NCI-H2107 (cell line): Measurements from ENCODE around the gene GRHL1.

Experiments
- DNase-seq: peaks from one replicate; lab custom pipeline; 2025; lab: John Stamatoyannopoulos, UW

Gene GRHL1

DNA sequence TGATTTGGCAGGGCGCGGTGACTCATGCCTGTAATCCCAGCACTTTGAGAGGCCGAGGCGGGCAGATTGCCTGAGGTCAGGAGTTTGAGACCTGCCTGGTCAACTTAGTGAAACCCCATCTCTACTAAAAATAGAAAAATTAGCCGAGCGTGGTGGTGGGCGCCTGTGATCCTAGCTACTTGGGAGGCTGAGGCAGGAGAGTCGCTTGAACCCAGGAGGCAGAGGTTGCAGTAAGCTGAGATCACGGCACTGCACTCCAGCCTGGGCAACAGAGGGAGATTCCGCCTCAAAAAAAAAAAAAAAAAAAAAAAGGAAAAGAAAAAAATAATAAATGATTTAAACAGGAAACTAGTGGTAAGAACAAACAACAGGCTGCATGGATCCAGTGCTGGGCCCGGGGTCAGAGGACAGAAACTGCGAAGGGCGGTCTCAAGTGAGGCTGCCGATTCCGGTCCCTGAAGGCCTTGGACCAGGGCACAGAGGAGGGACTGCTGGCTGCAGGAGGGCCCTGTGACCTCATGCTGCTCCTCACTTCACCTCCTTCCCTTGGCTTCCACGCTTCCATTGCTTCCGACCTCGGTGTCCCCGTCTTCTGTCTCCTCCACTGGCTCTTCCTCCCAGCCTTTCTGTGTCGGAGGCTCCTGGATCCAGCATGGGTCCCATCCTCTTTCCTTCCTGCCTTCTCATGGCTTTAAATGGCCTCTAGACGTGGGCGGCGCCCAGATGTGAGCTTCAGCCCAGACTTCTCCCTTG is 2.1 kb upstream of the GRHL1 start:
- DNase-seq, result no peak

DNA sequence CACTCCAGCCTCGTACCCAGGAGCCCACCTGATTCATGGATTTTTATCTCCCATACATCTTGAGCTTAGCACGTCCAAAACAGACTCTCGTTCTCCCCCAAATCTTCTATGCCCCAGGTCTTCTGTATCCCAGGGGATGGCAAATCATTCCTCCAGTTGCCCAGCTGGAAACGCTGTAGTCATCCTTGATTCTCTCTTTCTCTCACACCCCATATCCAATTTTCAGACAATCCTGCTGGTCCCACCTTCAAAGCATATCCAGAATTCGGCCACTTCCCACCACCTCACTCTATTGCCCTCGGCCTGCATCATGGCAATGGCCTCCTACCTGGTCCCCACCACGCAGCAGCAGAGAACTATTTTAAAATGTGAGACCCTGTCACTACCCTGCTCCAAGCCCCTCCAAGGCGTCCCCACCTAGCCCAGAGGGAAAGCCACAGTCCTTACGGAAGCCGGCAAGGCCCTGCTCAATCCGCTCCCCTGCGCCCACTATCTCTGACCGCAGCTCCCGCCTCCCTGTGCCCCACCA is 1.4 kb upstream of the GRHL1 start:
- no peak for DNase-seq

DNA sequence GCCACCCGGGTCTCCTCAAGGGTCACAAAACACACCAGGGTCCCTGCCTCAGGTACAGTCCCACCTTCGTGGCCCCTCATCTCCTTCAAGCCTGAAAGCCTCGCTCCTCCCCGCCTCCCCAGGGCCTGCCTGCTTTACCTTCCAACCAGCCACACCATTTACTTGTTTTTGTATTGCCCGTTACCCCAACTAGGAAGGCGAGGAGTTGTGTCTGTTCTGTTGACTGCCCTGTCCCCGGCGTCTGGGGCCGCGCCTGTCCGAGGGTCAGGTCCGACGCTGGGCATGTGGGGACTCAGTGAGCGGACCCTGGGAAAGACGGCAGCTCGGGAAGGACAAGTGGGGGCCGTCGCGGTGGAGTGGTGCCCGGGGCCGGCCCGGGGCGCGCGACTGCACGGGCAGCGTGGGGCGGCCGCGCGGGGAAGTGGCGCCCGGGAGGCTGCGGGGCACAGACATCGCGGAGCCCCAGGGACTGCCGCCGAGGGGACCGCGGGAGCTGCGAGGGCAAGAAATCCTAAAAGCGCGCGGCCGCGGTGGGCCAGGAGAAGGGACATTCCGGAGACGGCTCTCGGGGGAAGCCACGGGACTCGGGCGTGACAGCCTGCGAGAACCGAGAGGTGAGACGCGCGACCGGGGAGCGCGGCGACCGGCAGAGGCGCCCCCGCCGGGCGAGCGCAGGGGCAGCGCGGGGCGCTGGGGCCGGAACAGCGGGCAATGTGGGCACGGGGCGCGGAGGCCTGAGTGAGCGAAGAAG is 797 bp upstream of the GRHL1 start:
- no peak for DNase-seq

DNA sequence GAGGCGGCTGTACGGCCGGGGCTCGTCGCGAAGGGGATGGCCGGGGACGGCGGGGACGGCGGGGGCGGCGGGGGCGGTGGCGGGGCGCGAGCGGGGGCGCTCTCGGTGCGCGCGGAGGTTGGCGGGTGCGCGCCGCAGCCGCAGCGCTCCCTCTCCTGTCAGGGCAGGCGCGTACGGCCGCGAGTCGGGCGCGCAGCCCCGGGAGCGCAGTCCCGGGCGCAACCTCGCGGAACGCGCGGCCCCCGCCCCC is 296 bp upstream of the GRHL1 start:
- no peak for DNase-seq

DNA sequence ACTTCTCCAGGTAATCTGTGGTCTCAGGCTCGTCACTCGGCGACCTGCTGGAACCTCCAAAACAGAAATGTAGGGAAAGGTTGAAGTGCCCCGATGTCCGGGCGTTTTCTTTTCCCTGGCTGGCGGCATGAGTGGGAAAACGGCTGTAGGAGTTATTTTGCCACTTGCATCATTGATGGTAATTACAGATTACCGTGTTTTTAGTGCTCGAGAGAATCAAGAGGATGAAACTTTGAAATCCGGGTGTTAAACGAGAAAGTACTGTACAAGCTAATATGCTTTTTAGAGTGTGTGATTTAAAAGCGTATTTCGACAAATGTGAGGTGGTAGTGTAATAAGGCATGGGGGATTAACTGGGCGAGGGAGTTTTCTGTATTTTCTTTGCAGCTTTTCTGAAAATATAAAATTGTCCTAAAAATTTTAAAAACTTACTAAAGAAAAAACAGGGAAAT is 819 bp downstream of the GRHL1 start:
- DNase-seq, result no peak

DNA sequence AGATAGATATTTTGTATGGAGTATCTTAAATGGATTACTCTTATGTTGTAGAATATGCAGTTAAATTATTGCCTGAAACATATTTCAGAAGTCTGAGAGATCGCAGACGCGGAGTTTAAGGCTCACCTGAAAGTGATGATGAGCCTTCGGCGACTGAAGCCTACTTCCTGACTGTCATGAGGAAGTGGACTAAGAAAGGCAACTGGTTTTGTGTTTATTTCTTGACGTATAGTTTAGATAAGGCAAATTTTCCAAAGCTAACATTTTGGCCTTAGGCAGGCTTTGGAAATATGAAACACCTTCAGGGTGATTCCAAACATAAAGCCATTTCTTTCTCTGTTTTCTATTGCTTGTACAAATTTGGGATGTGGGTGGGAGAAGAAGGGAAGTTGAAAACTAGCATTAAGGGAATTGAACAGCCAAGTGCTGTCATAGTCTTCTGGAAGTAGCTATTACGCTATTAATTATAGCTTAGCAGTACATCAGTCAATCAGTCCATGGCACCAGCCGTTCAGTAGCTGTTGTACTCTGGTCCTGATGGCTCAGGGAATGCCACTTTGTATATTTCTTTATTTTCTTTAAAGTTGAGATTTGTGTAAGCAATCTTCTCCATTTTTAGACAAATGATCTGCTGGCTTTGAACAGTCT is 1.5 kb downstream of the GRHL1 start:
- DNase-seq, result no peak

DNA sequence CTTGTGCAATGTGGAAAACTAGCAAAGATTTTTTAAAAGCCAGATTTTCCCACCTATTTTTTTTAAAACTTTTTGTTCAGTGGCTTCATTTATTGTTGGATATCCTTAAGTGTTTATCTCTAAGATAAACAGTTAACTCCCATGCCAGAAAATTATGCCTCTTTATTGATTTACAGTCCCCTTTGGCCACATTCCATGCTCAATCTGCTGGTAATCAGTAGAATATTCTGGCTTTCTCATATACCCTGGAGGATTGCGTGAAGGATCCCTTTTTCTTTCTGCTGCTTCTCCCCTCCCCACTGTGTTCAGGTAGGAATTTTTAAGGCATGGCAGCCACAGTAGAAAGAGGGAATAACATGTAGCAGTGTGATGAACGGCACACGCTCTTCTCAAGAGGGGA is 2.6 kb downstream of the GRHL1 start:
- no peak for DNase-seq

DNA sequence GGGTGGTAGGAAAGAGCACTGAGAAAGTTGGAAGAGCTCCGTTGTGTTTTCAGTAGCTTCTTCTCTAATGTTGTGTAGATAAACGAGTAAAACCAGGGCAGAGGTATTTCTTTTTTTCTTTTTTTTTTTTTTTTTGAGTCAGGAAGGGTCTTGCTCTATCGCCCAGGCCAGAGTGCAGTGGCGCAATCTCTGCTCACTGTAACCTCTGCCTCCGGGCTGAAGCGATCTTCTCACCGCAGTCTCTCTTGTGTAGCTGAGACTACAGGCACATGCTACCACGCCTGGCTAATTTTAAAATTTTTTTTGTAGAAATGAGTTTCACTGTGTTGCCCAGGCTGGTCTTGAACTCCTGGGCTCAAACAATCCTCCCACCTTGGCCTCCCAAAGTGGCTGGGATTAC is 6.6 kb downstream of the GRHL1 start:
- no peak for DNase-seq

DNA sequence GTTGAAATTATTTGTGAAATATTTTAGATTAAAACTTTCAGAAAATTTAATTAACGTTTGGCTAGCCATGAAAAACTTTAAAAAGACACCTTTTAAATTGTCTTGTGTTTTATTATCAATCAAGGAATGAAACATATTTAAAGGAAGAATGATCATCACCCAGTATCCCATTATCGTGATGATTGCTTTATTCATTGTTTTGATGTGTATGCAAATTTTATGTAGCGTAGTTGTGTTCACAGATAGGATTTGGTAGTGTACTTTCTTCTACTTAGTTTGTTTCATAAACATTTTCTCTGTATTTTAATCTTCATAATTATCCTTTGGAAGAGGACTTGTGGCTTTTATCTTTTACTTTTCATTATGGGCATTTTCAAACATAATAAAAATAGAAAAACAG is 7.8 kb downstream of the GRHL1 start:
- no peak for DNase-seq

DNA sequence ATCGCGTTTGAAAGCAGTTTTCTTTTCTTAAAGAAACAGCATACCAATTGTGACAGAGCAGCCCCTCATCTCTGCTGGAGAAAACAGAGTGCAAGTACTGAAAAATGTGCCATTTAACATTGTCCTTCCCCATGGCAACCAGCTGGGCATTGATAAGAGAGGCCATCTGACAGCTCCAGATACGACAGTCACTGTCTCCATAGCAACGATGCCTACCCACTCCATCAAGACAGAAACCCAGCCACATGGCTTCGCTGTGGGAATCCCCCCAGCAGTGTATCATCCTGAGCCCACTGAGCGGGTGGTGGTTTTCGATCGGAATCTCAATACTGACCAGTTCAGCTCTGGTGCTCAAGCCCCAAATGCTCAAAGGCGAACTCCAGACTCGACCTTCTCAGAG is 9.5 kb downstream of the GRHL1 start:
- DNase-seq, result no peak

DNA sequence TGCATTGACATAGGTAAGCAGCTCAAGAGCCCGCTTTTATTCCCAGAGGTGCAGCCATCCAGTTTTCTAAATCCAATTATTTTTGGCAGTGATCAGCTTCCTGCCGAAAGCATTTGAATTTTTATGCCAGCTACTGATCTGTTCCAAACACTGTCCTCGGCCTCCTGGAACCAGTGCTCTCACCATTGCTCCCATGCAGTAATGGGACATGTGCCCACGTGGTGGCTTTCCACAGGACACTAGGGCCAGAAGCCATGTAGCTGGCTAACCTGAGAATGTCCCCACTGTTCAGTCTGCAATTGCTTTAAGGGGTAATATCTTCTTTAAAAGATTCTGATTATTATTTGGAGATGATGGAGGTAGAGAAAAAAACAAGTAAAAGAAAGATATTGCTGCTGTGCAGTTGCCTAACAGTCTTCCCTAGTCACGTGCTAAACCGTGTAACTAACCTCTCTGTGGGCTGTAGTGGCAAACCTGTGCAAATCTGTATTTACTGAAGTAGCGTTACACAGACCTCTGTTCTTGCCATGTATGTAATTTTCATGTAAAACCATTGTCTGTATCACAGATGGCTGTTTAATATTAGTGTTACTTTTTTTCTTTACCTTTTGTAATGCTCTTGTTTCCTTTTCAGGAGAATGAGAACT is 13.0 kb downstream of the GRHL1 start:
- DNase-seq, result no peak

DNA sequence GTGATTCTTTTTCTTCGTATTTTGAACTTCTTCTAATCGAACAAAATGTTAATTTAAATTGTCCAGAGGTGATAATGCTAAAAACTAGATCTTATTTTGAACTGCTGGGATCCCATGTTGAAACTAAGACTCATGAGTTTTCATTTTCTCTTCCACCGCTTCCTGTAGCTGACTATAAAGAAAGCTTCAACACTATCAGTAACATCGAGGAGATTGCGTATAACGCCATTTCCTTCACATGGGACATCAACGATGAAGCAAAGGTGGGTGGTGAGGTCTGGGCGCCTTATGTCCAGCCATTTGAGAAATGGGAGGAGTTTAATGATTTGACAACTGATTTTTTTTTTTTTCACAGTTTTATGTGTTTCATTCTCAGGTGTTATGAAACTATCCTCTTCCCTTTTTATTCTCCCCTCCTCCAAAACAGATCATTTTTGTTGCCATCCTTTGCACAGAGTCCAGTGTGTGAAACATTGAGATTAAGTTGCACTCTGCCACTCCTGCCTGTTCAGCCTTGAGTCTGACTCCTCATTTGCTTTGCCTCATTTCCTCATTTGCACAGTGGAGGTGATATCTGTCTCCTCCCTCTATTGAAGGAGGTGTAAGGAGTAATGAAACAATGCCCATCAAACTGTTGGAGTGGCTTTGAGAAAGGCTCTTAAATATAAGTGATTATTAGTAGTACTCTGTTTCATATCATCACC is 13.8 kb downstream of the GRHL1 start:
- DNase-seq, result no peak

DNA sequence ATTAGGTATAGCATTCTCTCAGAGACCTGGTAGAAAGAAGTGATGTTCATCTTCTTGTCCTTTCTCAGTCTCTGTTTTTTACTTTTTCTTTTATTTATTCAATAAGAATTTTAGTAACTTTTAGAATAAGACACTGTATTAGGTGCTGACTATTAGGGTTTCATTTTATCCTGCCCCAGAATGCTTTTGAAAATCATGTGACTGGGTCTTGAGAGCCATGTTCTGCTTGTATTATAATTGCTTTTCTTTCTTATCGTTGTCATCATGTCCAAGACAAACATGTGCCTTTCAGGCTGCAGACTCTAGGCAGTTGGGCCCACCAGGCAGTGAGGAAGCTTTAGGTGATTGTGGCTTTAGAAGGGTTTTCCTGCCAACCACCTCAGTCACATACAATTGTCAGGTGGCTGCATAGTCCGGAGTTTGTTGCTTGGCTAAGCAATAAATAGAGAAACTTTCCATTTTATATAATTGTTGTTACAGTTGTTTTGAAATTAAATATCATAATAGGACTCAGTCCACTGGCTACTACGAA is 15.1 kb downstream of the GRHL1 start:
- DNase-seq, result no peak

DNA sequence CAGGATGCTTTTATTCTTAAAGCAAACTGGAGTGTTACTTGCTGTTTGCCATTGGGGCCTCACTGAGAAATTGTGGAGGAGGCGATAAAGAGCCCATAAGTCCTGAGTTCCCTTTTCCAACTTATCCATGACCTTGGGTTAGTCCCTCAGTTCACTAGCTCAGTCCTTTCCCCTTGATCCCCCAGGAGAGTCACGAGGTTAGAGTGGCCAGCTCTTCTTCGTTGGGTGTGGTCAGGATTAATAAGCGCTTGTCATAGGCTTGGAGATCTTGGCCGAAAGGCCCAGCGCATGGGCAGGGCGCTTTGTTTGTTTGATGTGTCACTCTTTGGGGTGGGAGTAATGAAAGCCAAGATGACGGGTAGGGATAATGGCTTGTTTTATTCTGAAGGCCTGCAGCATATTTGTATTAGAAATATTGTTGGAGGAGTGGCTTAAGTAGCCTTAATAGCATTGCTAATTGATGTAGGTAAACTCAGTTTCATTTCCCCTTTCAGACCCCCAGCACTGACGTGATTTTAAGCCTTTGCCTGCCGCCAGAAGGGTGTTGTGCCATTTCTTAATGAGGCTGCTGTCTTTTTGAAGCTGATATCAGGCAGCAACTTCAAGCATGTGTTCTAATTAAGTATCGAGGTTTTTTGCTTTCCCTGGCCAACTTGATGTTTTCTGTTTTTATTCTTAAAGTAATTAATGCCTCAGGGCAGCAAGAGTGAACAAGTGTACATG is 15.7 kb downstream of the GRHL1 start:
- DNase-seq, result no peak

DNA sequence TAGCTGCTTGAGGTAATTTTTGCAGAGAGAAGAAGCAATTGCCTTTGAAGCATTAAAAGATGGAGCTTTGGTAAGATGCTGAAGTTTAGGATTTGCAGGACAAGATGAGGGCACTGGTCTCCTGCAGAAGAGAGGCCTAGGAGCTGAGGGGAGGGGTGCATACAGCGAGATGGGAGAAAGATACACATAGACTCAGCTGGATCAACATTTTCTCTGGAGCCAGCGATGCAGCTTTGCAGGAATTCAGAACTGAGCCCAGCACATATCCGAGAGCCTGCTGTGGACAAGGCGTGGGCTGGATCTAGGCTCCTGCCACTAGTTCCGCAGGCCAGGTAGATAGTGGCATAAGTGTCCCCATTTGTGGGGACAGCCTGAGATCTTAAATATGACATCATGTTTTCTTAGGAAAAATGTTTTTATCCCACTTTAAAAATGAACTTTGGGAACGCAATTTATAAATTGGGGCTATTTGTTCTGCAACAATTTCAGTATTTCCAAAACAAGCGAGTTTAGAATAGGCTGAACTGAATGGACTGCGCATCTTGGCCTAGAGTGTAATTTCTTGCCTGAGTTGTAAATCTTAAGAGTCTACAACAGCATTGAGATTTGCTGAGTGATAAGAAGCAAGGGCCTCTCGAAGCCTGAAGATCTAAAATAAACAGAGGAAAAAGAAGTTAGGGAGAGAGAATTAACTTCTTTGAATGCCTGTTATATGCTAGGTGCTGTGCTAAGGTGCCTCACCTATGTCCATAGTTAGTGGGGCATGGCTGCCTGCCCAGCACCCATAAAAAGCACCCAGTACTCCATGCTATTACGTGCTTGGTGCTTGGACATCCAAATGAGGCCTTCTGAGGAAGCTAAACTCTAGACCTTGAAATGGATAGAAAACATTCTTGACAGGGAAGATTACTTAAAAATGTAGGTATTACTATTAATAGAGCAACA is 17.3 kb downstream of the GRHL1 start:
- DNase-seq, result no peak

DNA sequence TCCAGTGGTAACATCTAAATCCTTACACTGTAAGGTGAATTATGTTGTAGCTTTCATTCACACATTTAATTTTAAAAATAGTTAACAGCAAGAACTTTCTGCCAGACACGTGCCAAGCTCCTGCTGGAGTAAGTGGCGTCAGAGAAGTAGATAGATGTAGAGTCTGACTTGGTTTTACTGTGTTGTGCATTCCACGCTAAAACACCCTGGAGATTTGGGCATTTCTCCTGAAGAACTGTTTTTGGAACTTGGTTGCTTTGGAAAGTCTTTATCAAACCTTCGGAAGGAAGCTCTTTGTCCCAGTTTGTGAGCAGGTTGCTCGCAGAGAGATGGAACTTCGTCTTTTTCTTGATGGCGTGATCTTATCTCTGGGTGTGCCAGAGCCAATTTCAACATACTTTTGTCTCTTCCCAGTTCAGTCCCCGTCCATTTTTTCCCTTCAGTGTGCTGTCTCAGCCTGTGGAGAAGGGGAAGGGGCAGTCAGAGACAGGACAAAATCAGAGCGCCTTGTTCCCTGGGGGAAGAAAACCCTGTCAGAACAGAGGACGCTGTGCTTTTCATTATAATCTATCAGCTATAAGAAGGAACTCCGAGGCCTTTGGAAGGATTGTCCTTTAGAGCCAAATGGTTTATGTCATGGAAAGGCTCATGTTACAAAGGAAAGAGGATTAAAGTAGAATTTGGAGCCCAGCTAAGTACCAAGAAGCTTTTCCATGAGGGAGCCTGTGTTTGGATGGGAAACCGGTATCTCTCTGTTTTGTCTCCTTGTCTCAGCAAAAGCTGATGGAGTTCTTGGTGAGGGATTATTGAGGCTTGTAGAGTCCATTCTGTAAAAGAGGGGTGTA is 18.9 kb downstream of the GRHL1 start:
- no peak for DNase-seq

DNA sequence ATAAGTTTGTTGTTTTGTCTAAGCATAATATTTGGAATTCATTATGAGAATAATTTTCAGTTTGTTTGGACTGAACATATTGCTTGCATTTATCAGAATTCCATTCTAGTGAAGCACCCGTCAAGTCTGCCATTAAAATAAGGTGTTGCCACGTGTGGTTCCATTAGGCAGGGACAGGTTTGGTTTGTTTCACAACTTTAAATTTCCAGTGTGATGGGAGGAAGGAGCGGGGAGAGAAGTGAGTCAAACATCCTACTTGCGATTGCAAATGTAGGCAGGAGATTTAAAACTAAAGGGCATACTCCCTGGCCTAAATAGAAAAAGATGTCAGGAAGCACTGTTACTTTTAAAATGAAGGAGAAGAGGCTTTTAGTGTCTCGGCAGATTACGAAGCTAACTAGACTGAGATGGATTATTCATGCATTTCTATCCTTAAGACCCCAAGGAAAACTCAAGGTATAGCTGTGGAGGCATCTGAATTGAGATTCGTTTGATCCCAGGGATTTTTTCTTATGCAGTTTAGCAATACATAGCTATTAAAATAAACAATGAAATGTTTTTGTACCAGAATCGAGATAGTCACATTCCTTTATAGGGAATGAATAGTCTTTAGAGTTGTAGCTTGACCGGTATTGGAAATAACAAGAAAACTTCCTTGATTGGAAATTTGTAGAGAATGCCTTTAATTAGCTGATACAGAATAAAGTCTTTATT is 19.8 kb downstream of the GRHL1 start:
- DNase-seq, result no peak

DNA sequence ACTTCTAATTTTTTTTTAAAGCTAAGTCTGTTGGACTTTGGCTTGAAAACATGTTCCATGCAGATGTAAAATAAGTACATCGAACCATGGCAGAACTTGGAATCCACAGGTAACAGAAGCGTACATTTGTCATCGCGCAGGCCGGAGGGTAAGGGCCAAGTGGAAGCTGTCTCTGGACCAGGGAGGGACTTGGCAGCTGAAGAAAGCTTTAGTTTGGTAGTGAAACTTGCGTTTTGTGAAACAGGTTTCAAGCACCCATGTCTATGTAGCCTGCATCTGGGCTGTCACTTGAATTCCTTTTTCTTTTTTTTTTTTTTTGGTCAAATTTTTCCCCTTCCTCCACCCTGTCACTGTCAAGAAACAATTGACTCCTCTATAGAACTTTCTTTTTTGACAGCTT is 20.4 kb downstream of the GRHL1 start:
- no peak for DNase-seq
